ENCODE results near the gene APCDD1L.
"Not testable (repeated sequence)": the region's sequence is repeated elsewhere in the genome, so short reads cannot be mapped to it uniquely, and the experiment has no call there.

The APCDD1L gene

GRCh38 chr20:58446264-58446959, 68.8 kb downstream of the APCDD1L start:
- no peak for DNase-seq (ENCODE audit: low read depth in 2 of 2, low spot score in 1 of 2)

GRCh38 chr20:58444746-58445255, 70.4 kb downstream of the APCDD1L start:
- no peak for DNase-seq (ENCODE audit: low read depth in 2 of 2, low spot score in 1 of 2)

- DNase-seq (ENCODE audit: low read depth in 2 of 2, low spot score in 1 of 2) = no peak
These were observed 73.5 kb downstream of the APCDD1L start for GRCh38 chr20:58441723-58442122.

GRCh38 chr20:58440021-58440767, 75.0 kb downstream of the APCDD1L start:
- DNase-seq (ENCODE audit: low read depth in 2 of 2, low spot score in 1 of 2) = no peak

GRCh38 chr20:58438970-58439808, 76.0 kb downstream of the APCDD1L start:
- DNase-seq (ENCODE audit: low read depth in 2 of 2, low spot score in 1 of 2) = no peak

- no peak for DNase-seq (ENCODE audit: low read depth in 2 of 2, low spot score in 1 of 2)
These were observed 78.1 kb downstream of the APCDD1L start for GRCh38 chr20:58436868-58437645.

- no peak for DNase-seq (ENCODE audit: low read depth in 2 of 2, low spot score in 1 of 2)
These were observed 80.0 kb downstream of the APCDD1L start for GRCh38 chr20:58435237-58435636.

GRCh38 chr20:58434326-58434725, 80.9 kb downstream of the APCDD1L start:
- no peak for DNase-seq (ENCODE audit: low read depth in 2 of 2, low spot score in 1 of 2)

GRCh38 chr20:58433759-58434158, 81.4 kb downstream of the APCDD1L start:
- no peak for DNase-seq (ENCODE audit: low read depth in 2 of 2, low spot score in 1 of 2)

- DNase-seq (ENCODE audit: low read depth in 2 of 2, low spot score in 1 of 2) = no peak
These were observed 82.1 kb downstream of the APCDD1L start for GRCh38 chr20:58433029-58433647.

- no peak for DNase-seq (ENCODE audit: low read depth in 2 of 2, low spot score in 1 of 2)
These were observed 82.8 kb downstream of the APCDD1L start for GRCh38 chr20:58432186-58432954.

- DNase-seq (ENCODE audit: low read depth in 2 of 2, low spot score in 1 of 2) = no peak
These were observed 84.1 kb downstream of the APCDD1L start for GRCh38 chr20:58431134-58431533.

GRCh38 chr20:58429303-58429702, 85.9 kb downstream of the APCDD1L start:
- DNase-seq (ENCODE audit: low read depth in 2 of 2, low spot score in 1 of 2) = no peak

- no peak for DNase-seq (ENCODE audit: low read depth in 2 of 2, low spot score in 1 of 2)
These were observed 86.8 kb downstream of the APCDD1L start for GRCh38 chr20:58428364-58428763.

GRCh38 chr20:58427571-58427970, 87.6 kb downstream of the APCDD1L start:
- DNase-seq (ENCODE audit: low read depth in 2 of 2, low spot score in 1 of 2) = not testable (repeated sequence)

GRCh38 chr20:58424218-58424969, 90.8 kb downstream of the APCDD1L start:
- DNase-seq (ENCODE audit: low read depth in 2 of 2, low spot score in 1 of 2) = no peak

GRCh38 chr20:58421497-58421850, 93.7 kb downstream of the APCDD1L start:
- DNase-seq (ENCODE audit: low read depth in 2 of 2, low spot score in 1 of 2) = no peak

GRCh38 chr20:58420798-58421496, 94.3 kb downstream of the APCDD1L start:
- DNase-seq (ENCODE audit: low read depth in 2 of 2, low spot score in 1 of 2) = no peak

Data from stimulated activated CD8-positive, alpha-beta memory T cell treated with anti-CD3 and anti-CD28 coated beads, Interleukin-4, amount 100 ng/mL, for 1 hour (primary cell).